ENCODE measurements around the gene TBC1D23. TPM values are rescaled to one million over a fixed set of nuclear protein-coding genes. Genes with fewer than 3 reads are reported as not detected.

Gene TBC1D23
- polyA plus RNA-seq, 1 donor (not counting 4 experiments of a cell fraction or from before 2014, with no cell fraction given) = 42.4 TPM

- peak overlapping the region in 2 of 3 experiments; percentile 22 to 29 for H3K4me3 ChIP-seq (ENCODE audit: control insufficient read depth in 2 of 3, extremely low read depth in 1 of 3, insufficient read depth in 2 of 3, low read depth in 1 of 3, low read length in 3 of 3)
- H3K36me3 ChIP-seq (ENCODE audit: control insufficient read depth in 2 of 2, extremely low read depth in 1 of 2, insufficient read depth in 2 of 2, low read length in 2 of 2) = no peaks in the 10 kb centered on the region
- peak; percentile 20 for FAIRE-seq
- DNase-seq (ENCODE audit: low read depth, low spot score) = no peak
- H3K9me3 ChIP-seq (ENCODE audit: control insufficient read depth, low read depth, low read length) = no peaks in the 10 kb centered on the region
- peak overlapping the region; percentile 60 for H3K27ac ChIP-seq (ENCODE audit: control insufficient read depth, insufficient read depth, low read length)
- no peaks in the 10 kb centered on the region for H3K9me1 ChIP-seq (ENCODE audit: control insufficient read depth, extremely low read depth, insufficient read depth, low read length)
- H3K4me1 ChIP-seq (ENCODE audit: control insufficient read depth, extremely low read depth, insufficient read depth, low read length) = peaks cover 65% of the 10 kb centered on the region
- H3K79me2 ChIP-seq (ENCODE audit: control insufficient read depth, insufficient read depth, low read length) = peaks cover 75% of the 10 kb centered on the region
- TF ChIP-seq EZH2 (IDR thresholded peaks at IDR 0.05; ENCODE audit: low read length) (no peak), CTCF (optimal IDR thresholded peaks at IDR 0.05 in 1 of 3, IDR thresholded peaks at IDR 0.05 in 1 of 3, conservative IDR thresholded peaks at IDR 0.05 in 1 of 3; ENCODE audit: extremely low read depth in 1 of 3, insufficient read depth in 2 of 3, low read length in 3 of 3) (no peak)
- H3K4me2 ChIP-seq (ENCODE audit: control insufficient read depth, extremely low read depth, insufficient read depth, low read depth, low read length) = peak overlapping the region; percentile 91
- no peak overlapping the region for H2AFZ ChIP-seq (ENCODE audit: control insufficient read depth, low read length)
- H4K20me1 ChIP-seq (ENCODE audit: control insufficient read depth, extremely low read depth, insufficient read depth, low read length) = no peaks in the 10 kb centered on the region
- H3K9ac ChIP-seq (ENCODE audit: control insufficient read depth, extremely low read depth, insufficient read depth, low read length) = peak overlapping the region; percentile 7
- dilution Hi-C loops (cut with MboI; ENCODE audit: extremely low pct_ligation_motif_present, low sequenced_read_pairs) = no loop called here
- no peaks in the 10 kb centered on the region for H3K27me3 ChIP-seq (ENCODE audit: control insufficient read depth, extremely low read depth, insufficient read depth, low read length)
These were observed 2.8 kb downstream of the TBC1D23 start for GRCh38 chr3:100263583-100263982.

GRCh38 chr3:100264242-100264641 is 3.5 kb downstream of the TBC1D23 start:
- peak overlapping the region; percentile 60 for H3K27ac ChIP-seq (ENCODE audit: control insufficient read depth, insufficient read depth, low read length)
- no peaks in the 10 kb centered on the region for H3K9me3 ChIP-seq (ENCODE audit: control insufficient read depth, low read depth, low read length)
- H3K4me1 ChIP-seq (ENCODE audit: control insufficient read depth, extremely low read depth, insufficient read depth, low read length) = peaks cover 72% of the 10 kb centered on the region
- H4K20me1 ChIP-seq (ENCODE audit: control insufficient read depth, extremely low read depth, insufficient read depth, low read length) = no peaks in the 10 kb centered on the region
- no peak overlapping the region for H2AFZ ChIP-seq (ENCODE audit: control insufficient read depth, low read length)
- DNase-seq (ENCODE audit: low read depth, low spot score) = no peak
- no peak overlapping the region for H3K9ac ChIP-seq (ENCODE audit: control insufficient read depth, extremely low read depth, insufficient read depth, low read length)
- H3K4me2 ChIP-seq (ENCODE audit: control insufficient read depth, extremely low read depth, insufficient read depth, low read depth, low read length) = peak overlapping the region; percentile 91
- no peak for TF ChIP-seq CTCF (optimal IDR thresholded peaks at IDR 0.05 in 1 of 3, IDR thresholded peaks at IDR 0.05 in 1 of 3, conservative IDR thresholded peaks at IDR 0.05 in 1 of 3; ENCODE audit: extremely low read depth in 1 of 3, insufficient read depth in 2 of 3, low read length in 3 of 3)
- TF ChIP-seq EZH2 (IDR thresholded peaks at IDR 0.05; ENCODE audit: low read length) = no peak
- no peaks in the 10 kb centered on the region for H3K27me3 ChIP-seq (ENCODE audit: control insufficient read depth, extremely low read depth, insufficient read depth, low read length)
- peak overlapping the region in 1 of 3 experiments; percentile 30 for H3K4me3 ChIP-seq (ENCODE audit: control insufficient read depth in 2 of 3, extremely low read depth in 1 of 3, insufficient read depth in 2 of 3, low read depth in 1 of 3, low read length in 3 of 3)
- no peaks in the 10 kb centered on the region for H3K9me1 ChIP-seq (ENCODE audit: control insufficient read depth, extremely low read depth, insufficient read depth, low read length)
- peaks cover 79% of the 10 kb centered on the region for H3K79me2 ChIP-seq (ENCODE audit: control insufficient read depth, insufficient read depth, low read length)
- no peaks in the 10 kb centered on the region for H3K36me3 ChIP-seq (ENCODE audit: control insufficient read depth in 2 of 2, extremely low read depth in 1 of 2, insufficient read depth in 2 of 2, low read length in 2 of 2)
- no peak for FAIRE-seq
- dilution Hi-C loops (cut with MboI; ENCODE audit: extremely low pct_ligation_motif_present, low sequenced_read_pairs) = no loop called here

All from keratinocyte (primary cell).